Peyer's patch (tissue), 4 donors: Measurements from ENCODE around the gene USP51. TPM values are rescaled to one million over a fixed set of nuclear protein-coding genes. Genes with fewer than 3 reads are reported as not detected.
"Not testable (repeated sequence)": the region's sequence is repeated elsewhere in the genome, so short reads cannot be mapped to it uniquely, and the experiment has no call there.

Experiments
- DNase-seq, 3 donors: peaks; one replicate each; pipeline ENCODE4 v3.0.0-alpha.2; 2017 to 2019
- H3K27ac ChIP-seq, 4 donors: fragments of 200-600 bp; sonication (generic); one replicate each; pipeline ENCODE4 v1.5.1; 2016 to 2019
- H3K27me3 ChIP-seq, 2 donors: fragments of 200-600 bp; sonication (generic); one replicate each; pipeline ENCODE4 v1.5.1; 2019
- H3K36me3 ChIP-seq, 3 donors: fragments of 200-600 bp; sonication (generic); one replicate each; pipeline ENCODE4 v1.5.1; 2016 to 2019
- H3K4me1 ChIP-seq, 4 donors: fragments of 200-600 bp; sonication (generic); one replicate each; pipeline ENCODE4 v1.5.1; 2016 to 2019
- H3K4me3 ChIP-seq, 4 donors: fragments of 200-600 bp; sonication (generic); 1 replicate in 3 of 4; 2 replicates in 1 of 4; pipeline ENCODE4 v1.5.1; 2016 to 2019; ENCODE audit warnings: mild to moderate bottlenecking in 1 of 4
- H3K9me3 ChIP-seq, 4 donors: fragments of 200-600 bp; sonication (generic); one replicate each; pipeline ENCODE4 v1.5.1; 2016 to 2019; ENCODE audit warnings: mild to moderate bottlenecking in 1 of 4
- POLR2A ChIP-seq, 2 donors: fragments of 450-650 bp; IDR thresholded peaks; one replicate each; pipeline ENCODE4 v1.5.1; 2017; ENCODE audit warnings: antibody characterized with exemption in 2 of 2, mild to moderate bottlenecking in 2 of 2, moderate library complexity in 2 of 2
- total RNA-seq, 4 donors: library from RNA; depleted of rRNA; stranded (reverse); fragments of >200 nt; gene quantifications; one replicate each; pipeline ENCODE4 v1.1.0, GENCODE V29; 2016
- TF ChIP-seq, protein P1 (sequence below), 6 experiments: fragments of 450-650 bp in 4 of 6; fragments of 200-600 bp in 2 of 6; sonication (generic) in 1 of 6; IDR thresholded peaks; one replicate each; pipeline ENCODE4 v1.5.1; 2017 to 2019; ENCODE audit warnings: antibody characterized with exemption in 6 of 6, mild to moderate bottlenecking in 3 of 6, moderate library complexity in 1 of 6

The USP51 gene
- total RNA-seq, 4 donors from 2014 or later: 0.18 to 0.83 (median 0.54) TPM

DNA sequence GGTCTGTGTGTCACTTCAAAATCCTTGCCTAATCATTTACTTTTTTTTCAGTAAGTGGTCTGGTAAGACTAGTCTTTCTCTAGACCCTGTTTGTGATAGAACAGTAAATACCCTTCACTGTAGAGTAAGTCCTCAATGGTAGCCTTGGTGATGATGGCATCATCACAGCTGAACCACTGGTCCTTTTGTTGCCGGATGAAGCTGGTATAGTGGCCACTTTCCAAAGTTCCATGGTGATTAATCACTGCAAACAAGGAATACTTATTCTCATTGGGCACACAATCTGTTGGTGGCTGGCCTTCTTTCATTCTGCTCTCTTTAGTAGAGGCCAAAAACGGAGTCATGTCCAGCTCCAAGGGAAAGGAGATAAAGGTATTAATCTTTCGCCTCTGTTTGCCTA is 2.9 kb downstream of the USP51 start:
- TF ChIP-seq, protein P1, sequence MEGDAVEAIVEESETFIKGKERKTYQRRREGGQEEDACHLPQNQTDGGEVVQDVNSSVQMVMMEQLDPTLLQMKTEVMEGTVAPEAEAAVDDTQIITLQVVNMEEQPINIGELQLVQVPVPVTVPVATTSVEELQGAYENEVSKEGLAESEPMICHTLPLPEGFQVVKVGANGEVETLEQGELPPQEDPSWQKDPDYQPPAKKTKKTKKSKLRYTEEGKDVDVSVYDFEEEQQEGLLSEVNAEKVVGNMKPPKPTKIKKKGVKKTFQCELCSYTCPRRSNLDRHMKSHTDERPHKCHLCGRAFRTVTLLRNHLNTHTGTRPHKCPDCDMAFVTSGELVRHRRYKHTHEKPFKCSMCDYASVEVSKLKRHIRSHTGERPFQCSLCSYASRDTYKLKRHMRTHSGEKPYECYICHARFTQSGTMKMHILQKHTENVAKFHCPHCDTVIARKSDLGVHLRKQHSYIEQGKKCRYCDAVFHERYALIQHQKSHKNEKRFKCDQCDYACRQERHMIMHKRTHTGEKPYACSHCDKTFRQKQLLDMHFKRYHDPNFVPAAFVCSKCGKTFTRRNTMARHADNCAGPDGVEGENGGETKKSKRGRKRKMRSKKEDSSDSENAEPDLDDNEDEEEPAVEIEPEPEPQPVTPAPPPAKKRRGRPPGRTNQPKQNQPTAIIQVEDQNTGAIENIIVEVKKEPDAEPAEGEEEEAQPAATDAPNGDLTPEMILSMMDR (IDR thresholded peaks at IDR 0.05): no peak
- no peak for TF ChIP-seq POLR2A (IDR thresholded peaks at IDR 0.05)
- Histone ChIP-seq H3K9me3 (no peaks in the 10 kb centered on the region), H3K27me3 (no peaks in the 10 kb centered on the region), H3K4me3 (no peak overlapping the region), H3K36me3 (no peaks in the 10 kb centered on the region), H3K27ac (no peak overlapping the region), H3K4me1 (peaks cover 0 to 7% (median 0%) of the 10 kb centered on the region in 4 donors)
- no peak for DNase-seq

DNA sequence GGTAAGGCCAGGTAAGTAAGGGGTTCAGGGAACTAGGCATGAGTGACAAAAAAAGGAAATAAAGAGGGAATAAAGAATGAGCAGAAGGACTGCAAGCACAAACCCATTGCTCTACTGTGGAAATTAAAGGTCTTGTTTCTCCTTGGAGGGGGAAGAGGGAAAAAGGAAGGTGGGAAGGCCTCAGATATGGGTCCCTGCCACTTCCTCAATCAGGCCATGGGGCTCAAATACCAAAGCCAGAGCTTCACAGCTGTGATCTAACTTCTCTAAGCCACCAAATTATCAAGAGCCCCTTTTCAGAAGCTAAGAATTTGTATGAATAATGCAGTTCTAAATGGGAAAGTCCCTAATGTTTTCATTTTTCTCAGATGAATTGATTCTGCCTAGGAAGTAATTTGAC is 4.7 kb downstream of the USP51 start:
- no peaks in the 10 kb centered on the region for H3K9me3 ChIP-seq
- no peak overlapping the region for H3K27ac ChIP-seq
- H3K36me3 ChIP-seq: no peaks in the 10 kb centered on the region
- DNase-seq: no peak
- TF ChIP-seq POLR2A (IDR thresholded peaks at IDR 0.05): no peak
- TF ChIP-seq, protein P1 (IDR thresholded peaks at IDR 0.05): no peak
- no peak overlapping the region for H3K4me3 ChIP-seq
- H3K27me3 ChIP-seq: no peaks in the 10 kb centered on the region
- H3K4me1 ChIP-seq: peaks cover 0 to 3% (median 0%) of the 10 kb centered on the region in 4 donors

DNA sequence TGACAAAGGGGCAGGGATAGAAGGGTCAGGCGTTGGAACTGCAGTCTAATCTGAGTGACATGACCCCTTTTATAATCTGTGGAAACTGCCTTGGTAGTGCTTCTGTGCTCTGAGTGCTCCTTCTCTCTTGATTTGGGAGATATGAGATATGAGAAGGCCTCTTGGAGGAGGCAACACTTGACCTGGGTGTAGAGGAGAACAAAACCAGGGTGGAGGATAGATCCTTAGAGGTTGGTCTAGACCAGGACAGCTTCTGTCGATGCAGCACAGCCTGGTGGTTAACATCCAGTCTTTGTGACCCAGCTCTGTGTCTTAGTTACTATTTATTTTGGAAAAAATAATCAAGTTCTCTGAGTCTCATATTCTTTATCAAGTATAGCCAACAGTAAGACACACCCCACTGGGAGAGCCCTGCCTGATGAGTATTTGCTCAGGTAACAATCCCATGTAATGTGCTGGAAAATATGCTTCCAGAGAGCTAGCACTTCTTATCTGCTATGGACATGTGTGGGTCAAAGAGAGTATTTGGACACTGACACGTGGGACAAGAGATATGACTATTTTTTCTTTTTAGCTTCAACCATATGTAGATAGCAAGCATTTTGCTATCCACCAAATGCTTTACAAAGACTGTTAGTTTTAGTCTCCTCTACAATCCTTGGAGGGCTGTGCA is 9.1 kb downstream of the USP51 start:
- H3K27me3 ChIP-seq: no peaks in the 10 kb centered on the region
- H3K27ac ChIP-seq: no peak overlapping the region
- H3K9me3 ChIP-seq: no peaks in the 10 kb centered on the region
- TF ChIP-seq, protein P1 (IDR thresholded peaks at IDR 0.05): no peak
- no peak for TF ChIP-seq POLR2A (IDR thresholded peaks at IDR 0.05)
- no peaks in the 10 kb centered on the region for H3K4me1 ChIP-seq
- no peak for DNase-seq
- no peaks in the 10 kb centered on the region for H3K36me3 ChIP-seq
- no peak overlapping the region for H3K4me3 ChIP-seq

DNA sequence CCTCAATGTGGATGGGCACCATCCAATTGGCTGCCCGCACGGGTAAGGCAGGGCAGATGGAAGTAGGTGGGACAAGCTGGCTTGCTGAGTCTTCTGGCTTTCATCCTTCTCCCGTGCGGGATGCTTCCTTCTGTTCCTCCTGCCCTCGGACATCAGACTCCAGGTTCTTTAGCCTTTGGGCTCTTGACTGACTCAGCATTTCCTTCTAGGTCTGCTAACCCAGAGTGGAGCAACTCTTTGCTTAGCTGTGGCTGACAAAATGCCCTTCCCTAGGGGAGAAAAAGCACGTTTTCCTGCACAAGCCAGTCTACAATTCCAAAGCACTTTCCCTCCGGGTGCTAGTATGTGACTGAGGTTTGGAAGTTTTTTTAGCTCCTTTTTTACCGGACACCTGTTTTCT is 9.7 kb downstream of the USP51 start:
- H3K27ac ChIP-seq, H3K4me3 ChIP-seq, H3K4me1 ChIP-seq, H3K36me3 ChIP-seq, H3K9me3 ChIP-seq, DNase-seq, H3K27me3 ChIP-seq: not testable (repeated sequence)

DNA sequence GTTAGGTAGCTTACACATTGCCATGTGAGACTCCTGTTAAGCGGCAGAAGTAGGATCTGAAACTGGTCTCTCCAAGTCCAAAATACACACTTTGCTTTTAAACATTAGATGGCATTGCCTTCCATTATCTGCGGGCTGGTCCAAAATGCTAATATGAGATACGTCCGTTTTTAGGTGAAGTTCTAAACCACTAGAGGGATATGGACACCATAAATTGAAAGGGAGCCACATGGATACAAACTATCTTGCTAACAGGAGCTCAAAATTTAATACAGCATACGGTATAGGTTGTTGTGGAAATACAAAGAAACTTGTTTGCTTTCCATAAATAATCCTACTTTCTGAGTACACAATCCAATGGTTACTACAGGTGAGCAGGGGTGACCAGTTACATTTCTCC is 23.9 kb downstream of the USP51 start:
- H3K4me3 ChIP-seq, H3K9me3 ChIP-seq, H3K27me3 ChIP-seq, H3K36me3 ChIP-seq, H3K27ac ChIP-seq, DNase-seq, H3K4me1 ChIP-seq: not testable (repeated sequence)

DNA sequence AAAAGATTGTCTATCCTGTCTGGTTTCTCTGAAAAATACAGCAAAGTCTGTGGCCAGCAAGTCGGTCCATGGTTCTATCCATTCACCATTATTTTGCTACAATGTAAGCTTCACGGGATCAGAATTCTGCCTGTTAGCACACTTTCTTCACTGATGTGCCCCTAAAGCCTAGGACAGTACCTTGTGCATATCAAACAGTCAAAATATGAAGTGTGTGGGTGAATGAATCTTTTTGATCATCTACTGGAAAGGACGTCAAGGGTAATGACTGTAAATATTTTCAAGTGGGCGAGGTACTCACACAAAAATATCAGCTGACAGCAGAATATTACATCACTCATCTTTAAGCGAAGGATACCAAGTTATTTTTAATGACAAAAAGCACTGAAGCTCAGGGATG is 24.5 kb downstream of the USP51 start:
- H3K27ac ChIP-seq, H3K36me3 ChIP-seq, H3K27me3 ChIP-seq, H3K9me3 ChIP-seq, DNase-seq, H3K4me1 ChIP-seq, H3K4me3 ChIP-seq: not testable (repeated sequence)

DNA sequence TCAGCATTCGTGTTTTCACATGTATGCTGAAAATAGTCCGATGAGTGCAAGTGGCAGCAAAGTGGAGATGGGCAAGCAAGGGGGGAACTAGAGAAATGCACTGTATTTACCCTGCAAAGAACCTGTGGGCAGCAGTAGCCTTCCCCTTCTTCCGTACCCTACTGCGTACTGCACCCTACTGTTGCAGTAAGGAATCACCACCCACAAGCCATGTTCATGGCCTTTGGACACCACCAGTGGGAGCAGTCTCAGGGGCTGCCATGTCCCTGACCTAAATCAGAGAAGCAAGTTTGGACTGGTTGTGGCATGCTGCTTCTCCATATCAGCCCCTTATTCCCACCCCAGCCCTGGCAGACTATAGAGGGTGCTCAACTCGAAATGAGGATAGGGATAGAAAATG is 25.6 kb downstream of the USP51 start:
- not testable (repeated sequence) for H3K4me3 ChIP-seq, H3K4me1 ChIP-seq, H3K9me3 ChIP-seq, DNase-seq, H3K27me3 ChIP-seq, H3K36me3 ChIP-seq, H3K27ac ChIP-seq

DNA sequence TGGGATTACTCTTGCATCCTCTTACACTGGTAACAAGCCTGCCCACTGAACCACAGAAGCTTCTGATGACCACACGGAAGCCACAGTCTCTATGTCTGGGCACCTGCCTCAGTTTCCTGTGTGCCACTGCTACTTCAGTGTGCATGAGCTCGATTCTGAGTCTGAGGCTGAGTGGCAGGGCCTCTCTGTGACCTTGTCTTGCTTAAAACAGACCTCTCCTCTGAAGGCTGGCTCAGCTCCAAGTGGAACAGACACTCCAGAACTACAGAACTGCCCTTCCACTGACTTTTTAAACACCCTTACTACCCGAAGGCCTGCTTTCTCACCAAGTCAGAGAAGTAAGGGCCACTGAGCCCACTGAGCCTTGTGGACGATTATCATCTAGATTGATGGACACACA is 29.7 kb downstream of the USP51 start:
- H3K27me3 ChIP-seq, H3K36me3 ChIP-seq, H3K27ac ChIP-seq, H3K9me3 ChIP-seq, H3K4me1 ChIP-seq, H3K4me3 ChIP-seq, DNase-seq: not testable (repeated sequence)

DNA sequence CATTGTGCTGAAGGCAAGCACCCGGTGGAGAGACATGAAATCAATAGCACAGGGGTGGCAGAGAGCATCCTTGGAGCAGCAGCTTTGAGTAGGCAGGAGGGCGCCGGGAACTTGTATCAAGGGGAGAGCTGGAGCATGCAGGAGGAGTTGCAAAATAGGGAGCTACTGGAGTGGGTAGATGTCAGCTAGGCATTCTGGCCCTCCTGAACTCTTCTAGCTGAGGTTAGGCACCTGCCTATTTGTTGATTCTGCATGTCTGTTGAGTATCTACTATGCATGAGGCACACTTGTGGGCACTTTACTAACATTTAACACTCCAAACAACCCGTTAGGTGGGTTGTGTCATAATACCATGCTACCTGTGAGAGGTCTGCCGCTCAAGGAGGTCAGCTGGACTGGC is 30.2 kb downstream of the USP51 start:
- not testable (repeated sequence) for H3K4me1 ChIP-seq, H3K27me3 ChIP-seq, H3K27ac ChIP-seq, H3K4me3 ChIP-seq, H3K36me3 ChIP-seq, DNase-seq, H3K9me3 ChIP-seq

DNA sequence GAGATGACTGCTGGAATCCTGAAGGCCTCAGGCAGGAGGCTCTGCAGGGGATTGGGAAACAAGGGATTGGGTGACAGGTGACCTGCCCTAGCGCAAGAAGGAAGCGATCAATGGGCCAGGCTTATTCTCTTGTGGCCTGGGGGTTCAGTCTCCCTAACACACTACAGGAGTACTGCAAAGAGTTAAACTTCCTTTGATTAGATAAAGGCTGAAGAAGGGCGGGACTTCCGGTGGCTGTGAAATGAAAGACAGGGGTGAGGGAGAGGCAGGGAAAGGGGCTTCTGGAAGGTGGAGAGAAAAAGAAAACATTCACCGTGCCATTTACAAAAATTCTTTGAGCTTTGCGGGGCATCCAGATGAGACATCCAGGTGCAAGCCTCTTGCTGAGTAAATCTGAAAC is 33.9 kb downstream of the USP51 start:
- H3K4me3 ChIP-seq, H3K36me3 ChIP-seq, H3K4me1 ChIP-seq, DNase-seq, H3K27ac ChIP-seq, H3K9me3 ChIP-seq, H3K27me3 ChIP-seq: not testable (repeated sequence)
